ENCODE results near the gene NCOA4.
"Not testable (repeated sequence)": the region's sequence is repeated elsewhere in the genome, so short reads cannot be mapped to it uniquely, and the experiment has no call there.

Gene NCOA4

DNA sequence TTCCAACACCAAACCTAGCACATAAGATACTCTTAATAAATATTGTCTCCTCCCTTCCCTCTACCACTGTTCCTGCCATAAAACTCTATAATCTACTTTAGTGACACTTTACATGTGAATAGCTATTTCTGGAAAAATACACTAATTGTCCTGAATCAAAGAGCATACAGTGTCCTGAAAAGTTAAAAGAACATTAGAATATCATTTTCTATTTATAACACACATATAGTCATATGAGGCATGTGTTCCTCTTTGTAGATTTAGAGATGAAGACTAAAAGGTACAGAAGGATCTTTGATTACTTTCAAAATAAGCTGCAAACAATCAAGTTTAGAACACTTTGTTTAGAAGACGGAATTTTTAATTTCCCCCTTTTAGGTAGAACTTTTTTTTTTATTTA lies 13.6 kb downstream of the NCOA4 start:
- H3K4me2 ChIP-seq (ENCODE audit: low read length) = no peak overlapping the region
- no peaks in the 10 kb centered on the region for H3K9me3 ChIP-seq (replicated peaks; ENCODE audit: low read length)
- no peak overlapping the region for H3K9ac ChIP-seq (ENCODE audit: low read depth, low read length)
- peaks cover 47% of the 10 kb centered on the region for H3K36me3 ChIP-seq (ENCODE audit: insufficient read depth, low read length)
- H3K27me3 ChIP-seq (ENCODE audit: control insufficient read depth, insufficient read depth, low read length) = no peaks in the 10 kb centered on the region
- no peak overlapping the region for H3K4me3 ChIP-seq (ENCODE audit: low read length)
- H3K4me1 ChIP-seq (ENCODE audit: control insufficient read depth, insufficient read depth, low read length) = peaks cover 37% of the 10 kb centered on the region

- no peaks in the 10 kb centered on the region for H3K27me3 ChIP-seq (ENCODE audit: control insufficient read depth, insufficient read depth, low read length)
- no peak overlapping the region for H3K9ac ChIP-seq (ENCODE audit: low read depth, low read length)
- H3K9me3 ChIP-seq (replicated peaks; ENCODE audit: low read length) = no peaks in the 10 kb centered on the region
- H3K4me1 ChIP-seq (ENCODE audit: control insufficient read depth, insufficient read depth, low read length) = peaks cover 31% of the 10 kb centered on the region
- no peak overlapping the region for H3K4me3 ChIP-seq (ENCODE audit: low read length)
- peaks cover 49% of the 10 kb centered on the region for H3K36me3 ChIP-seq (ENCODE audit: insufficient read depth, low read length)
- no peak overlapping the region for H3K4me2 ChIP-seq (ENCODE audit: low read length)
Measured at GRCh38 chr10:46016190-46016589, 14.2 kb downstream of the NCOA4 start.

- peaks cover 61% of the 10 kb centered on the region for H3K36me3 ChIP-seq (ENCODE audit: insufficient read depth, low read length)
- no peak overlapping the region for H3K9ac ChIP-seq (ENCODE audit: low read depth, low read length)
- peaks cover 19% of the 10 kb centered on the region for H3K4me1 ChIP-seq (ENCODE audit: control insufficient read depth, insufficient read depth, low read length)
Measured at GRCh38 chr10:46014683-46015405, 15.6 kb downstream of the NCOA4 start.

DNA sequence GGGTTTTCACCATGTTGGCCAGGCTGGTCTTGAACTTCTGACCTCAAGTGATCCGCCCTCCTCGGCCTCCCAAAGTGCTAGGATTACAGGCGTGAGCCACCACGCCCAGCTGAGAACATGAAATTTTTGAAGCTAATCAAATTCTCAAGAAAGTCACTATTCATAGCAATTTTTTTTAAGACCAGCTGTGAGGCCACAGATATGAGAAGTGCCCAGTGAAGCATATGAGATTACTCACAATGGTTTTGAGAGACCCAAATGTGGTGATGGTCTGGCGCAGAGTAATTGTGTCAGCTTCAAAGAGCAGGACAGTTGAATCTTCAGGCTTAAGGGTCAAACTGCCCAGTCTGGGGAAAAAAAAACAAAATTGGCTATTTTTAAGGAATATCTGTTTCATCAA lies 16.2 kb downstream of the NCOA4 start:
- no peak overlapping the region for H3K4me3 ChIP-seq (ENCODE audit: low read length)
- no peaks in the 10 kb centered on the region for H3K9me3 ChIP-seq (replicated peaks; ENCODE audit: low read length)
- no peaks in the 10 kb centered on the region for H3K27me3 ChIP-seq (ENCODE audit: control insufficient read depth, insufficient read depth, low read length)
- H3K4me2 ChIP-seq (ENCODE audit: low read length) = no peak overlapping the region
- peaks cover 12% of the 10 kb centered on the region for H3K4me1 ChIP-seq (ENCODE audit: control insufficient read depth, insufficient read depth, low read length)
- H3K9ac ChIP-seq (ENCODE audit: low read depth, low read length) = no peak overlapping the region
- peaks cover 67% of the 10 kb centered on the region for H3K36me3 ChIP-seq (ENCODE audit: insufficient read depth, low read length)

More at GRCh38 chr10:46014683-46015405, 15.6 kb downstream of the NCOA4 start:
- Histone ChIP-seq H3K9me3 (replicated peaks; ENCODE audit: low read length) (no peaks in the 10 kb centered on the region), H3K4me2 (ENCODE audit: low read length) (no peak overlapping the region), H3K27me3 (ENCODE audit: control insufficient read depth, insufficient read depth, low read length) (no peaks in the 10 kb centered on the region), H3K4me3 (ENCODE audit: low read length) (no peak overlapping the region)

DNA sequence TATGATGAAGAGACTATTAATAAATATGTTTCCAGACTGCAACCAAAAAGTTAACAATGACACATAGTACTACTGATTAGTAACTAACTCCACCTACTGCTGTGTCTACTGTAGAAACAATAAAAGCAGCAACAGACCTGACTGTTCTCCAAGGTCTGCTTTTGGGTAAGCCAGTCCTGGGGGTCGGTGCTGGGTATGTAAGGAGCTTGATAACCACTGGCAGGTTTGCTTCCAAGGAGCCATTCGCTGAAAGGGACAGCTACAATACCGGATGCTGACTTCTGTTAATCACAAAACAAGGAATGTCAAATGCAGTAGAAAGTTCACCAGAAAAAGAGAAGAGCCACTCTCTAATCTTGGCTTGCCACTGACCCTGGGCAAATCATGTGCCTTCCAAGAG lies 17.7 kb downstream of the NCOA4 start:
- Histone ChIP-seq H3K4me3 (ENCODE audit: low read length) (no peak overlapping the region), H3K36me3 (ENCODE audit: insufficient read depth, low read length) (peaks cover 82% of the 10 kb centered on the region), H3K9ac (ENCODE audit: low read depth, low read length) (no peak overlapping the region), H3K4me1 (ENCODE audit: control insufficient read depth, insufficient read depth, low read length) (peaks cover 5% of the 10 kb centered on the region), H3K9me3 (replicated peaks; ENCODE audit: low read length) (no peaks in the 10 kb centered on the region), H3K4me2 (ENCODE audit: low read length) (no peak overlapping the region), H3K27me3 (ENCODE audit: control insufficient read depth, insufficient read depth, low read length) (no peaks in the 10 kb centered on the region)

- Histone ChIP-seq H3K4me1 (ENCODE audit: control insufficient read depth, insufficient read depth, low read length) (peaks cover 15% of the 10 kb centered on the region), H3K4me2 (ENCODE audit: low read length) (no peak overlapping the region), H3K36me3 (ENCODE audit: insufficient read depth, low read length) (peaks cover 93% of the 10 kb centered on the region), H3K9ac (ENCODE audit: low read depth, low read length) (peak overlapping the region; percentile 22), H3K9me3 (replicated peaks; ENCODE audit: low read length) (no peaks in the 10 kb centered on the region), H3K27me3 (ENCODE audit: control insufficient read depth, insufficient read depth, low read length) (no peaks in the 10 kb centered on the region), H3K4me3 (ENCODE audit: low read length) (no peak overlapping the region)
Measured at GRCh38 chr10:46006219-46006618, 24.2 kb downstream of the NCOA4 start.

DNA sequence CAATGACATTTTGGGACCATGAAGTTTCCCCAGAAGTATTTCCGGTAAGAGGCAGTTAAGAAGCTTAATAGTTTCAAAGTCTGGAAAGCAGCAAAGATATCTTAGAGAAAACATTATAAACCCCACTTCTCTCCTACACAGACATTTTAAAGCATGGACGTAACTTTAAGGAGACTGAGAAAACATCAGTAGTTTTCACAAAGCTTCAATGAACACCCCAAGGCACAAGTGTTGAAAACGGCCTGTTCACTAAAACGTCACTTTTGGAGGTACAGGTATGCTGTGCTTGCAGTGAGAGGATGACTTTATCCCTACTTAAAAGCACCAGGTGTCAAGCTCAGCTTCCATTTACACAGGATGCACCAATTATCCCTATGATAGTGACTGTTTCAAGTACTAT lies 25.0 kb downstream of the NCOA4 start:
- Histone ChIP-seq H3K9ac (ENCODE audit: low read depth, low read length) (peak overlapping the region; percentile 22), H3K27me3 (ENCODE audit: control insufficient read depth, insufficient read depth, low read length) (no peaks in the 10 kb centered on the region), H3K36me3 (ENCODE audit: insufficient read depth, low read length) (peaks cover 94% of the 10 kb centered on the region), H3K4me2 (ENCODE audit: low read length) (no peak overlapping the region), H3K9me3 (replicated peaks; ENCODE audit: low read length) (no peaks in the 10 kb centered on the region), H3K4me3 (ENCODE audit: low read length) (no peak overlapping the region), H3K4me1 (ENCODE audit: control insufficient read depth, insufficient read depth, low read length) (peaks cover 15% of the 10 kb centered on the region)

GRCh38 chr10:46004963-46005362 lies 25.5 kb downstream of the NCOA4 start:
- Histone ChIP-seq H3K4me3 (ENCODE audit: low read length) (no peak overlapping the region), H3K4me1 (ENCODE audit: control insufficient read depth, insufficient read depth, low read length) (peaks cover 15% of the 10 kb centered on the region), H3K9ac (ENCODE audit: low read depth, low read length) (no peak overlapping the region), H3K9me3 (replicated peaks; ENCODE audit: low read length) (no peaks in the 10 kb centered on the region), H3K27me3 (ENCODE audit: control insufficient read depth, insufficient read depth, low read length) (no peaks in the 10 kb centered on the region), H3K4me2 (ENCODE audit: low read length) (no peak overlapping the region), H3K36me3 (ENCODE audit: insufficient read depth, low read length) (peaks cover 91% of the 10 kb centered on the region)

- Histone ChIP-seq H3K36me3 (ENCODE audit: insufficient read depth, low read length) (peaks cover 80% of the 10 kb centered on the region), H3K4me3 (ENCODE audit: low read length) (no peak overlapping the region), H3K4me2 (ENCODE audit: low read length) (no peak overlapping the region), H3K4me1 (ENCODE audit: control insufficient read depth, insufficient read depth, low read length) (peaks cover 15% of the 10 kb centered on the region), H3K9me3 (replicated peaks; ENCODE audit: low read length) (no peaks in the 10 kb centered on the region), H3K27me3 (ENCODE audit: control insufficient read depth, insufficient read depth, low read length) (no peaks in the 10 kb centered on the region), H3K9ac (ENCODE audit: low read depth, low read length) (no peak overlapping the region)
Measured at GRCh38 chr10:46002916-46003693, 27.3 kb downstream of the NCOA4 start.

- H3K4me1 ChIP-seq (ENCODE audit: control insufficient read depth, insufficient read depth, low read length) = peaks cover 15% of the 10 kb centered on the region
- H3K4me2 ChIP-seq (ENCODE audit: low read length); H3K4me3 ChIP-seq (ENCODE audit: low read length); H3K9me3 ChIP-seq (replicated peaks; ENCODE audit: low read length); H3K9ac ChIP-seq (ENCODE audit: low read depth, low read length); H3K27me3 ChIP-seq (ENCODE audit: control insufficient read depth, insufficient read depth, low read length): not testable (repeated sequence)
- peaks cover 74% of the 10 kb centered on the region for H3K36me3 ChIP-seq (ENCODE audit: insufficient read depth, low read length)
Measured at GRCh38 chr10:46002189-46002687, 28.2 kb downstream of the NCOA4 start.

- peaks cover 64% of the 10 kb centered on the region for H3K36me3 ChIP-seq (ENCODE audit: insufficient read depth, low read length)
Measured at GRCh38 chr10:46001187-46001756, 29.2 kb downstream of the NCOA4 start.

More at GRCh38 chr10:46001187-46001756, 29.2 kb downstream of the NCOA4 start:
- Histone ChIP-seq H3K27me3 (ENCODE audit: control insufficient read depth, insufficient read depth, low read length) (no peaks in the 10 kb centered on the region), H3K9me3 (replicated peaks; ENCODE audit: low read length) (no peaks in the 10 kb centered on the region), H3K9ac (ENCODE audit: low read depth, low read length) (no peak overlapping the region), H3K4me2 (ENCODE audit: low read length) (no peak overlapping the region), H3K4me3 (ENCODE audit: low read length) (no peak overlapping the region), H3K4me1 (ENCODE audit: control insufficient read depth, insufficient read depth, low read length) (peaks cover 8% of the 10 kb centered on the region)
